T-helper 2 cell treated with Interferon-gamma antibody and Interleukin-4, amounts not matched to agents 100 ng/mL and 5 ng/mL, for 36 hours (primary cell): ENCODE results near the gene SRPK3. TPM values are rescaled to one million over a fixed set of nuclear protein-coding genes. Genes with fewer than 3 reads are reported as not detected.

Experiments
- intact Hi-C: fragments of 100-400 bp; cut with micrococcal nuclease; formaldehyde crosslinking; loops from one replicate; pipeline ENCODE4 v1.15.1; 2023
- total RNA-seq: library from RNA; stranded (reverse); gene quantifications from 2 replicates; pipeline ENCODE4 v1.2.3, GENCODE V29; 2022

The SRPK3 gene
- total RNA-seq, 1 donor from 2014 or later = not detected

- intact Hi-C loops = no loop called here
Observed at GRCh38 chrX:153770601-153771414, 10.0 kb upstream of the SRPK3 start.

- intact Hi-C loops = no loop called here
Observed at GRCh38 chrX:153771415-153772315, 9.2 kb upstream of the SRPK3 start.

- intact Hi-C loops = no loop called here
Observed at GRCh38 chrX:153772316-153773217, 8.3 kb upstream of the SRPK3 start.

- intact Hi-C loops = no loop called here
Observed at GRCh38 chrX:153773218-153773611, 7.6 kb upstream of the SRPK3 start.

GRCh38 chrX:153773741-153774575, 6.9 kb upstream of the SRPK3 start:
- intact Hi-C loops = no loop called here

GRCh38 chrX:153774576-153775292, 6.1 kb upstream of the SRPK3 start:
- intact Hi-C loops = no loop called here

GRCh38 chrX:153775293-153776119, 5.3 kb upstream of the SRPK3 start:
- intact Hi-C loops = no loop called here

- intact Hi-C loops = no loop called here
Observed at GRCh38 chrX:153776120-153776599, 4.7 kb upstream of the SRPK3 start.

GRCh38 chrX:153776611-153777045, 4.2 kb upstream of the SRPK3 start:
- intact Hi-C loops = no loop called here

GRCh38 chrX:153777261-153778090, 3.4 kb upstream of the SRPK3 start:
- intact Hi-C loops = no loop called here

GRCh38 chrX:153778181-153778580, 2.7 kb upstream of the SRPK3 start:
- intact Hi-C loops = no loop called here

- intact Hi-C loops = no loop called here
Observed at GRCh38 chrX:153778684-153779101, 2.1 kb upstream of the SRPK3 start.

- intact Hi-C loops = no loop called here
Observed at GRCh38 chrX:153779891-153780677, 757 bp upstream of the SRPK3 start.

GRCh38 chrX:153781428-153782047, 697 bp downstream of the SRPK3 start:
- intact Hi-C loops = no loop called here

GRCh38 chrX:153782313-153782712, 1.5 kb downstream of the SRPK3 start:
- intact Hi-C loops = no loop called here

GRCh38 chrX:153782871-153783270, 2.0 kb downstream of the SRPK3 start:
- intact Hi-C loops = no loop called here
